Effector memory CD4-positive, alpha-beta T cell (primary cell): ENCODE data around the gene FZR1.

Experiments used
- DNase-seq, 3 donors: peaks; one replicate each; pipeline ENCODE4 v3.0.0-alpha.2; 2020
- H3K27ac ChIP-seq: 2 replicates; pipeline ENCODE4 v1.7.0; 2013; ENCODE audit warnings: mild to moderate bottlenecking, low read length, moderate library complexity; ENCODE audit not compliant: insufficient read depth, poor library complexity, severe bottlenecking
- H3K27me3 ChIP-seq: replicated peaks from 2 replicates; pipeline ENCODE4 v1.7.0; 2013; ENCODE audit warnings: mild to moderate bottlenecking, low read length; ENCODE audit not compliant: insufficient read depth, control insufficient read depth, poor library complexity, severe bottlenecking
- H3K36me3 ChIP-seq: 2 replicates; pipeline ENCODE4 v1.7.0; 2013; ENCODE audit warnings: mild to moderate bottlenecking, low read length, moderate library complexity; ENCODE audit not compliant: control insufficient read depth, insufficient read depth
- H3K4me1 ChIP-seq: 2 replicates; pipeline ENCODE4 v1.7.0; 2013; ENCODE audit warnings: low read length, mild to moderate bottlenecking; ENCODE audit not compliant: control insufficient read depth, insufficient read depth, poor library complexity, severe bottlenecking
- H3K4me3 ChIP-seq: 2 replicates; pipeline ENCODE4 v1.7.0; 2013; ENCODE audit warnings: low read length, low read depth, mild to moderate bottlenecking; ENCODE audit not compliant: insufficient read depth, poor library complexity, severe bottlenecking
- H3K9me3 ChIP-seq: 2 replicates; pipeline ENCODE4 v1.7.0; 2013; ENCODE audit warnings: mild to moderate bottlenecking, low read length, moderate library complexity; ENCODE audit not compliant: control insufficient read depth

Gene FZR1

DNA sequence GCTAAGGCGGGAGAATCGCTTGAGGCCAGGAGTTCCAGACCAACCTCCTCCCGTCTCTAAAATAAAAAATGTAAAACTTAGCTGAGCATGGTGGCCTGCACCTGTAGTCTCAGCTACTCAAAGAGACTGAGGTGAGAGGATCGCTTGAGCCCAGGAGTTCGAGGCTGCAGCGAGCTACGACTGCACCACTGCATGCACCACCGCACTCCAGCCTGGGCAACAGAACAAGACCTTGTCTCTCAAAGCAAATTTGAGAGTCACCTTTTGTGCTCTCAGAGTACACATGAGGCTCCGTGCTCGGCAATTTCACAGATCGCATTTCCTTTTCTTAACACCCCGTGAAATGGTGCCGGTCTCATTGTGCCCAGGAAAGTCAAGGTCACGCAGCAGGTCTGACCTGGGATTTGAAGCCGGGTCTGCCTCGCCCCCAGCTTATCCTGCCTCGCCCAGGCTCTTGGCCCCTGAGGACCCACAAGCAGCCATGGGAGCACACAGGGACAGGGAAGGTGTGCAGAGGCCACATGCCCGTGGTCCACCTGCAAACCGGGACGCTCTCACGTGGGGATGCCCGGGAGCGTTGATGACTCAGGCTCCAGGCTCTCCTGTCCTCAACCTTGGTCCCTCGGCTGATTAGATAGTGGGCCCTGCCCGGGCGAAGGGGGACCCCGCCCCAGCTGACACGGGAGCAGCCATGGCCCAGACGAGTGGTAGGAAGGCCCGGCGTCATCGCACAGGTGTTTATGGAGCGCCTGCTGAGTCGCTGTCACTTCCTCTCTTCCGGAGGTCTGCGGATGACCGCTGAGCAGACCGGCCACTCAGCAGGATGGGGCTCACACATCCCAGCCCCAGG lies 24.6 kb upstream of the FZR1 start:
- Histone ChIP-seq H3K36me3 (no peaks in the 10 kb centered on the region), H3K9me3 (no peaks in the 10 kb centered on the region), H3K4me1 (peaks cover 15% of the 10 kb centered on the region), H3K27ac (no peak overlapping the region), H3K27me3 (no peaks in the 10 kb centered on the region), H3K4me3 (no peak overlapping the region)
- DNase-seq: no peak

DNA sequence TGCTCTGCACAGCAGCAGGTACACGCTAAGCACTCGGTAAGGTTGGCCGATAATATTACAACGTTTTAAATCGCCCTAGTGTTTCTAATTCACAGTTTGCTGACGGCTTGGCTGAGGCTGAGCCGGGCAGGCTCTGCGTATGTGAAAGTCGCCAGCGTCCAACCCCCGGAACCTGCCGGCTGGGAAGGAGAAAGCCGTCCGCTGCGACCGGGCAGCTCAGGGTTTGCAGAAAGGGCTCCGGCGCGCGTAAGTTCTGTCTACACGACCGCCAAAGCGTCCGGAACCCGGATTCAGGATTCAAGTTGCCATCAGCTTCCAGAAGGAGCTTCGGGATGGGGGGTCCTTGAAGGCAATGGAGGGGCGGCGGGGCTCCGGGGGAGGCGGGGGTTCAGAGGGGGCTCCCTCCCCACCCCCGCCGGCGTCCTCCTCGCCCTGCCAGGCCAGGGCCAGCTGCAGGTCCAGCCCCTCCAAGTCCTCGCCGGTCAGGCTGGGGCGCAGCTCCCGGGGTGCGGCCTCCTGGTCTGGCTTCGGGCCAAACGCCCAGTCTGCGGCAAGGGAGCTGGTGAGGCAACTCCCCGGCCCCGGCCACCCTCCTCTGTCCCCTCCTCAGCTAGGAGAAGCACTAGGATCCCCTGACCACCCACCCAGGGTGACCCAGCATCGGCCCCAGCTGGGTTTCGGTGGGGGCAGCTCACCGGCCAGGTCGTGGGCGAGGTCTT lies 23.4 kb upstream of the FZR1 start:
- H3K27ac ChIP-seq: no peak overlapping the region
- no peaks in the 10 kb centered on the region for H3K9me3 ChIP-seq
- peaks cover 15% of the 10 kb centered on the region for H3K4me1 ChIP-seq
- no peaks in the 10 kb centered on the region for H3K27me3 ChIP-seq
- H3K36me3 ChIP-seq: no peaks in the 10 kb centered on the region
- no peak overlapping the region for H3K4me3 ChIP-seq
- no peak for DNase-seq

DNA sequence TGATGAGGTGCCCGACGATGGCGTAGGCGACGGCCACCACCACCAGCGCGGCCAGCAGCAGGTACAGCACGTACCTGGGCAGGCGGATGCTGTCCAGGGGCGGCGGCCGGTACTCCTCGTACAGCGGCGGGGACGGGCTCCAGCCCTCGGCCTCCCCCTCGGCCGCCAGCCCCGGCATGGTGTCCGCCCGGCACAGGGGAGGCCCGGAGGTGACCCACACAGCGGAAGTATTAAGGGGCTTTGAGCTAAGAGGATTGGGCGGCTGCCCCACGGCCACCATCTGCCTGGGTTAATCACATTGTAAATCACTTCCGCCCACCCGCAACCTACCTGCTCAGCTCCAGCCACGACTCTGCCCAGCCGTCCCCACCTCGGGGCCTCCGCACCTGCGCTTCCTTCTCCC lies 22.9 kb upstream of the FZR1 start, which contains the start of gene SMIM44:
SMIM44 (minus strand) TSS at position 216 of the 403 bp plus-strand sequence; CDS start at position 178, 38 bp downstream.
- no peak within 1 kb of the TSS for H3K27ac ChIP-seq
- DNase-seq: no peak
- no peaks in the 10 kb centered on the region for H3K36me3 ChIP-seq
- no peaks in the 10 kb centered on the region for H3K9me3 ChIP-seq
- H3K4me3 ChIP-seq: no peak within 1 kb of the TSS
- H3K4me1 ChIP-seq: peaks cover 15% of the 10 kb centered on the region
- H3K27me3 ChIP-seq: no peaks in the 10 kb centered on the region

DNA sequence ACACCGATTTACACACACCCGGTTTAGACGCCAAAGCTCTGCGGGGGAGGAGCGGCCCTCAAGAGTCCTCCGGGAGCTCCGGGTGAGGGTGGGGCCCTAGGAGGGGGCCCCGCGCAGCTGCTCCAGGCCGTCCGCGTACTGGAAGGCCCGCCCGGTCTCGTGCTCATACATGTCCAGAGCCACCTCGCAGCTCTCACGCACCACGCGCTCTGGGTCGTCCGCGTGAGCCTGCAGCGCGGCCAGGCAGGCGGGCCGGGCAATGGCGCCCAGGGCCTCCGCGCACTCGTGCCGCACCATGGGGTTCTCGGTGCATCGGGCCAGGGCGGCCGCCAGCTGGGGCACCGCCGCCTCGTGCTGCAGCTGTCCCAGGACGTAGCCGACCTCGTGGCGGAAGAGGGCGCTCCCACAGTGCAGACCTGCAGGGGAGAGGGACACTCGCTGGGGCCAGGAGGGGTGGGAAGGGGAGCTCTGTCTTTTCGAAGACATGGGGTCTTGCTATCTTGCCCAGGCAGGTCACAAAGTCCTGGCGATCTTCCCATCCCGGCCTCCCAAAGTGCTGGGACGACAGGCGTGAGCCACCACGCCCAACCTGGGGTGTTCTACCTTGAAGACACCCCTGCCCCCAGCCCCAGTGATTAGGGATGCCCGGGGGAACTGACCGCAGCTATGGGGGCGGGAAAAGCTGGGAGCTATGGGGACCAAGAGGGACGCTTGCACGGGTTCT lies 14.6 kb upstream of the FZR1 start:
- Histone ChIP-seq H3K36me3 (peaks cover 27% of the 10 kb centered on the region), H3K27ac (no peak overlapping the region), H3K4me3 (no peak overlapping the region), H3K4me1 (no peaks in the 10 kb centered on the region), H3K27me3 (no peaks in the 10 kb centered on the region), H3K9me3 (no peaks in the 10 kb centered on the region)
- no peak for DNase-seq

DNA sequence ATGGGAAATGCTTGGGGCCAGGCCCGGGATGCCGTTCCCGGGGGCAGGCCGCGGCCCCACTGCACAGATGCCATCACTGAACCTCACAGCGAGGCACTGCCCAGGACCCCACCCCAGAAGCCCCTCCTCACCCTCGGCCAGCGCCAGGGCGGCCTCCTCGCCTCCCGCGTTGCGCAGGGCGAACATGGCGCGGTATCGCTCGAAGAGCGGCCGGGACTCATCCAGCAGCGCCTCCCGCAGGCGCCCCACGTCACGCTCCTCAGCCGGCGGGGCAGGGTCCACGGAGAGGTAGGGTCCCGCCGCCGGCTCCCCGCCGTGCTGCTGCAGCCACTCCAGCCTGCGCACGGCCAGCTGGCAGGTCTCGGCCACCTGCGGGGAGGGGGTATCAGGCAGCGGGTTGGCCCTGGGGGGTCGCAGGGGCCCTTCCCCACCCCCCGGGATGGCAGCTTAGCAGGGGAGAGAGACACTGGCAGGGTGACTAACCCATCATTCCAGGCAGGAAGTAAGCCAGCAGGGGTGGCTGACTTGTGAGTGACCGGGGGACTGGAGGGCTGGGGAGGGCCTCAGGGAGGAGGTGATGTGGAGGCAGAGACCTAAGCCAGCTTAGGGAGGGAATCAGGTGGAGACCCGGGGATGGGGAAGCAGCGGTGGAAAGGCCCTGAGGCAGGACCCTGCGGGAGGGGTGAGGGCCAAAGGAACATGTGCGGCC lies 13.8 kb upstream of the FZR1 start:
- Histone ChIP-seq H3K9me3 (no peaks in the 10 kb centered on the region), H3K27me3 (no peaks in the 10 kb centered on the region), H3K4me1 (no peaks in the 10 kb centered on the region), H3K4me3 (no peak overlapping the region), H3K36me3 (peaks cover 27% of the 10 kb centered on the region), H3K27ac (no peak overlapping the region)
- no peak for DNase-seq

DNA sequence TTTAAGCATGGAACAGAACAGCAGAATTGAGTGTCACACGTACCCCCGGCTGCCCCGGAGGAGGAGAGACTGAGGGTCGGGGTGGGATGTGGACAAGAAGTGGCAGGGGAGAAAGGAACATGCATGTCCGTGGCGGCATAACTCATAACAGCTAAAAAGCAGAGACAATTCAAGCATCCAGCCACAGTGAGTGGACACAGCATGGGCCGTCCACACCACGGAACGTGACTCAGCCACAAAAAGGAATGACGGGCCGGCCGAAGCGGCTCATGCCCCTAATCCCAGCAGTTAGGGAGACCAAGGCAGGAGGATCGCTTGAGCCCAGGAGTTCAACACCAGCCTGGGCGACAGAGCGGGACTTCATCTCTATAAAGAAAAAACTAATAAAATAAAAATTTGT lies 13.2 kb upstream of the FZR1 start:
- Histone ChIP-seq H3K36me3 (peaks cover 27% of the 10 kb centered on the region), H3K27me3 (no peaks in the 10 kb centered on the region), H3K4me3 (no peak overlapping the region), H3K27ac (no peak overlapping the region), H3K4me1 (no peaks in the 10 kb centered on the region), H3K9me3 (no peaks in the 10 kb centered on the region)
- no peak for DNase-seq

DNA sequence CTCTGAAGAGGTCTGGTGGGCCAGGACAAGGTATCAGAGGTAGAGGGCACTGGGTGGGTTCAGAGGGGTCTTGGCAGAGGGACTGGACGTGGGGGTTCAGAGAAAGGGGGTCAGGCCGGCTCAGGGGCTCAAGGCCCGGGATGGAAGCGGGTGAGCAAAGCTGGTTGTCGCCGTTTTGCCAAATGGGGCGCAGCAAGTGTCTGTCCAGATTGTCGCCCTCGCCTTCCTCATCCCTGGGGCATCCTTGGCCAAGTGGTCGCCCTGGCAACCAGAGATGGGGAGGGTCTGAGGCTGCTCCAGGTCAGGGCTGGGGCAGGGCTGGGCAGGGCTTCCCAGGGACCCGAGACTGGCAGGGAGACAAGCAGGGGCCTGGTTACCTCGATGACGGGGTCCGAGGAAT lies 12.5 kb upstream of the FZR1 start:
- Histone ChIP-seq H3K27ac (no peak overlapping the region), H3K27me3 (no peaks in the 10 kb centered on the region), H3K9me3 (no peaks in the 10 kb centered on the region), H3K4me3 (no peak overlapping the region), H3K36me3 (peaks cover 27% of the 10 kb centered on the region), H3K4me1 (no peaks in the 10 kb centered on the region)
- no peak for DNase-seq

DNA sequence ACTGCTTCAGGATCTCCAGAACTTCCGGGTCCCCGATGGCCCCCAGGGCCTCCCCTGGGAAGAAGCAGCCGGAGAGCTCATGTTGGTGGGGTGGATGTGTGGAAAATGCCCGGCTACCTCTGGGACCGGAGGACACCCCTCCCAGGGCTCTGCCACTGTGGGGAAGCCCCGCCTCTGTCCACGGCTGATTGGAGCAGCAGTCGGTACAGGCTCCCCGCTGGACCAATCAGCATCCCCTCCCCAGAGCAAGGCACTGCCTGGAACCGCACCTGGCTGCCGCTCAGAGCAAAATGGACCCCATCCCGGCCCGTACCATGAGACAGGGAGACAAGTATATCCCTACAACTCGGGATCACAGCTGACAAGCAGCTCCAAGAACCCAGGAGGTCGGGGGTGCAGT lies 12.1 kb upstream of the FZR1 start:
- H3K36me3 ChIP-seq: peaks cover 27% of the 10 kb centered on the region
- H3K27ac ChIP-seq: no peak overlapping the region
- DNase-seq: no peak
- H3K27me3 ChIP-seq: no peaks in the 10 kb centered on the region
- H3K9me3 ChIP-seq: no peaks in the 10 kb centered on the region
- no peaks in the 10 kb centered on the region for H3K4me1 ChIP-seq
- no peak overlapping the region for H3K4me3 ChIP-seq

DNA sequence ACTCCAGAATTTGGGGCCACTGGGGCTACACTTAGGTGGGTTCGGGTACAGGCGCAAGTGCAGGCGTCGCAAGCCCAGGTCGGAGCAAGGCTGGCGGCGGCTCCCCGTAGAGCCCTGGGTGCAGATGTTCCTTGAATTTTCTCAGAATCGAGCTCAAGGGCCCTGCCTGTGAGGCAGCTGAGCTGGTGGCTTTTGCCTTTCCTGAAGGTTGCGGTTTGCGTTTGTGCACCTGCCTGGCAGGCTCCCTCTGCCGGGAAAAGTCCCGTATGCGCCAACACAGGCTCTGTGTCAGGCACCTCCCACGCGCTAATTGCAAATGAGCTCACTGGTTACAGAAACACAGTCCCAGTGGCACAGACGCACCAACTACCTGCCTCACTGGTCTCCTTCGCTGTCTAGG lies 11.6 kb upstream of the FZR1 start:
- no peak for DNase-seq
- Histone ChIP-seq H3K4me3 (no peak overlapping the region), H3K36me3 (peaks cover 27% of the 10 kb centered on the region), H3K9me3 (no peaks in the 10 kb centered on the region), H3K27ac (no peak overlapping the region), H3K27me3 (no peaks in the 10 kb centered on the region), H3K4me1 (no peaks in the 10 kb centered on the region)
